GM19238 (cell line): ENCODE data around the gene GSE1.
"Not testable (repeated sequence)": the region's sequence is repeated elsewhere in the genome, so short reads cannot be mapped to it uniquely, and the experiment has no call there.

ENCODE experiments used
- DNase-seq: peaks from one replicate; pipeline ENCODE4 v3.0.0; 2011; ENCODE audit warnings: low spot score; ENCODE audit not compliant: insufficient read length

GSE1 gene

DNA sequence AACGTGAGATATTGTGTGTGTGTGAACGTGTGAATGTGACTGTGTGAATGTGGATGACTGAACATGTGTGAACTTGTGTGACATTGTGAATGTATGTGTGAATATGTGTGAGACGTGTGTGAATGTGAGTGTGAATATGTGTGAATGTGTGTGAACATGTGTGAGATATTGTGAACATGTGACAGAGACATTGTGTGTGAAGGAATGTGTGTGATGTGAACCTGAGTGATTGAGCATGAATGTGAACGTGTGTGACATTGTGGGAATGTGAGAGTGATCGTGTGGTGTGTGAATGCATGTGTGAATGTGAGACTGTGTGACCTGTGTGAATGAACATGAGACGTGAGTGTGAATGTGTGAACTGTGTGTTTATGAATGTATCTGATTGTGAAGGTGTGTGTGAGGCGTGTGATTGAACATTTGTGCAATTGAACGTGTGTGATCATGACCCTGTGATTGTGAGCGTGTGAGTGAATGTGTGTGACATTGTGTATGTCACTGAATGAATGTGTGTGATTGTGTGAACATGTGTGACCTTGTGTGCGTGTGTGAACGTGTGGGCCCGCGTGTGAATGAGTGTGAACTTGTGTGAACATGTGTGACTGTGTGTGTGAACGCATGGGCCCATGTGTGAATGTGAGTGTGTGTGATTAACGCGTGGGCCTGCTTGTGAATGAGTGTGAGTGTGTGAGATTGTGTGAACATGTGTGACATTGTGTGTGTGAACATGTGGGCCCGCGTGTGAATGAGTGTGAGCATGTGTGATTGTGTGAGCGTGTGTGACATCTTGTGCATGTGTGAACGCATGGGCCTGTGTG is 23.2 kb upstream of the GSE1 start:
- no peak for DNase-seq

DNA sequence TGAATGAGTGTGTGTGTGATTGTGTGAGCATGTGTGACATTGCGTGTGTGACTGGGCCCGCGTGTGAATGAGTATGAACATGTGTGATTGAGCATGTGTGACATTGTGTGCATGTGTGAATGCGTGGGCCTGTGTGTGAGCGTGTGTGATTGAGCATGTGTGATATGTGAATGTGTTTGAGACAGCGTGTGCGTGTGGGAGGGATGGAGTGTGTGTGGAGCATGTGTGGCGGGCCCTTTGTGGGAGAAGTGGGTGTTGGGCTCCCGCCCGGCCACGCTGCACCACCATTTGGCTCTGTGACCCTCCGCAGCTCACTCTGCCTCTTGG is 22.7 kb upstream of the GSE1 start:
- no peak for DNase-seq

DNA sequence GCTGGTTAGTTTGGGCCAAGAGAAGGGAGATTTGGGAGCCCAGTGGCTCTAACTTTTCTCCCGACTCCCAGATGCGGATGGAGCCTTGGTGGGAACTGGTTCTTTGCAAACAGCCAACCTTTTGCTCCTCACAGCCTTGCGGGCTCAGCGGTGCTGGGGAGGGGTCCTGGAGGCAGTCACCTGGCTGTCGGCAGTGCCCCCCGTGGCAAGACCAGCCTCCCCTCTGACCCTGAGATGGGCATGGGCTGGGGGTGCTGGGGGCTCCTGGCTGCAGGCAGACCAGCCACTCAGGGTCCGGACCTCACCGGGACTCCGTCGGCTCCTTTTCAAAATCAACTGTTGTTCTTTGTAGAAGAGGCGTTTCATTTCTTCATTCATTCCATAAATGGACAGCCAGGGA is 21.7 kb upstream of the GSE1 start:
- no peak for DNase-seq

DNA sequence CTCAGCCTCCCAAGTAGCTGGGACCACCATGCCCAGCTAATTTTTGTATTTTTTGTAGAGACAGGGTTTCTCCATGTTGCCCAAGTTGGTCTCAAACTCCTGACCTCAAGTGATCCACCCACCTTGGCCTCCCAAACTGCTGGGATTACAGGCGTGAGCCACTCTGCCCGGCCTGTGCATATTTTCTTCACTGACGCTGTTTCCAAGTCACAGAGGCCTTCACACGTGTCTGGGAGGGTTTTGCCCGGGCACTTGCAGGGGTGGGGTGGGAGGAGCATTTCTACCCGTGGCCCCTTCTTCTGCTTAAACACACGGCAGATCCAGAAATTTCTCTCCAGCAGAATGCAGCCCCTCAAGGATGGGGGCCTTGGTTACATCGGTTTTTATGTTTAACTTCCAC is 20.8 kb upstream of the GSE1 start:
- not testable (repeated sequence) for DNase-seq

DNA sequence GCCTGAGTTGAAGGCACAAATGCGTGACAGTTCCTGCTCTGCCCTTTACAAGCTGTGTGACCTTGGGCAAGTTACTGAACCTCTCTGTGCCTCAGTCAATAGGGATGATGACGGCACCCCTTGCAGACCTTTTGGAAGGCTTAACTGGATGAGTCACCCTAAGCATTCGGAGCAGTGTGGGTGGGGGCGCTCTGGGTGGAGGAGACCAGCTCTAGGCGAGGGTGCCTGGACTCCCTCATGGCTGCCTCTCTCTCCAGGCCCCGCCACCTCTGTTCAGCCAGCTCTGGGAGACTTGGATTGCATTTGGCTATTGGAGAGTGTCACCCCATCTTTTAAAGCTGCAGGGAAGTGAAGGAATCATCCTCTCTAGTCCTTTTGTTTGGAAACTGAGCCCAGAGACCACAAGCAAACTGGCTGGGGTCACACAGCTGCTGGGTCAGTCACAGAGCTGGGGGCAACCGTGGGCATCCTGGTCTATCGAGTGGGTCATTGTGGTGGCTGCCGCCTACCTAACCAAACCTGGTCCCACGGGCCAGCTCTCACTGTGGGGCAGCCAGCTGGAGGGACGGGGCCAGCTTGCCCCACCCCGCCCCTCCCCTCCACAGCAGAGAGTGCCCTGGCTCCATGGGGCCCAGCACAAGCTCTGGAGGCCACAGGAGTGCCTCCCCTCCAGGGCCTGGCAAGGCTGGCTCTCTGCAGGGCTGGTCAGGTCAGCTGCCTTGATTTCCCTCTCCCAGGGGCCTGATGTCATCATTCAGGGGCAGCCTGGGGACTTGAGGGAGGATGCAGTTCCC is 20.2 kb upstream of the GSE1 start:
- DNase-seq = no peak

DNA sequence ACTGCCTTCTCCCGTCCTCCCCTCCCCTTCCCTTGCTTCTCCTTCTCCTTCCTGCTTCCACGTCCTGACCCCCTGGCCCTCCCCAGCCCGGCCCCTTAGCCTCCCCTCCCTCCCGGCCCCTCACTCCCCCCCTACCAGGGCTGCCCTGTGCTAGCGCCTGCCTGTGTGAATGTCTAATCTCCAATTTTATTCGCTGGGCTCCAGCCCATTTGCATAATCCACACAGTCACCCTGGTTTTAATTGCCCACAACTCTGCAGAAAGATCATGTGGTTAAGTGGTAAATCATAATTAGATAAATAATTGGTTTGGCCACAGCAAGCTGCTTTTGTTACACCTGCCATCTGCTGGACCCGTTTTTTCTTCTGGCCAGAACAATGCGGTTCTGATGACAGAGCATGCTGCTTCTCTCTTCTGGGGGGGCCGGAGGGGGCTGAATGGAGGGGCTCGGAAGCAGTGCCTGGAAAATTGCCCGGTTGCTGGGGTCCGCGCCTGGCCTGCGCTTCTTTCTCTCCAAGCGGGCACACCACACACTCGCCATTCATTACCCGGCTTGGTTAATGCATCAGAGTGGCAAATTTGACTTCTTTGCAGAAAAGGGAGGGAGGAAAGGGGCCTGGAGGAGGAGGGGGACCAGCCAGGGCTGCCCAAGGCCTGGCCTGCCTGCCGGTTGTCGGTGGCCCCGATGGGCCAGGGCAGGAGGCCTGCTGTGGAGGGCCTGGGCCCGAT is 19.5 kb upstream of the GSE1 start:
- no peak for DNase-seq

DNA sequence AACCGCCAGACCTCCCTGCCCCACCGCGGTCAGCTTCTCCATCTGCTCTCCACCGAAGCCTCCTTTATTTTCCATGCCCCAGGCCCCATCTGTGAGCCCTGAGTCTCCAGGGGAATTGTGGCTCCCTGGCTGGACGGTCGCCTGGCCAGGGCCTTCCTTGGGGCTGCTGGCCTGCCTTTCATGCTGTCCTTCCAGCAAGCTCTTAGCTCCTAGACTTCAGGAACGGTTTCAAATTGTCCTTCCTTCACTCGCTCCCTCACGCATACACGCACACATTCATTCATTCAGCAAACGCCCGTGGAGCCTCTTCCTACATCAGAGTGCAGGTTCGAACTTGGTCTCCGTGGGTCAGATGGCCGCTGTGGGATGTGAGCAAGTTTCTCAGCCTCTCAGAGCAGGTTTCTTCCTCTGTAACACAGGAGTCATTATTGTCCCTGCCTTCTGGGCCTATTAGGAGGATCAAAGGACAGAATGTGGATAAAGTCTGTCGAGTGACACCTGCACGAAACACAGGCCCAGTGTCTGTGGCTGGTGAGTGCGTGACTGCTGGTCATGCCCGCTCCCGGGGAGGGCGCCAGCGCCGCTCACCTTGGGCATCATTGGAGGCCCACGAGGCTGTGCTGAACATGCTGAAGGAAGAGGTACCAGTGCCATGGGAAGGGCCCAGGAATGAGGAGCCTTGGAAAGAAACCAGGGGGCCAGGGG is 18.7 kb upstream of the GSE1 start:
- DNase-seq = no peak

DNA sequence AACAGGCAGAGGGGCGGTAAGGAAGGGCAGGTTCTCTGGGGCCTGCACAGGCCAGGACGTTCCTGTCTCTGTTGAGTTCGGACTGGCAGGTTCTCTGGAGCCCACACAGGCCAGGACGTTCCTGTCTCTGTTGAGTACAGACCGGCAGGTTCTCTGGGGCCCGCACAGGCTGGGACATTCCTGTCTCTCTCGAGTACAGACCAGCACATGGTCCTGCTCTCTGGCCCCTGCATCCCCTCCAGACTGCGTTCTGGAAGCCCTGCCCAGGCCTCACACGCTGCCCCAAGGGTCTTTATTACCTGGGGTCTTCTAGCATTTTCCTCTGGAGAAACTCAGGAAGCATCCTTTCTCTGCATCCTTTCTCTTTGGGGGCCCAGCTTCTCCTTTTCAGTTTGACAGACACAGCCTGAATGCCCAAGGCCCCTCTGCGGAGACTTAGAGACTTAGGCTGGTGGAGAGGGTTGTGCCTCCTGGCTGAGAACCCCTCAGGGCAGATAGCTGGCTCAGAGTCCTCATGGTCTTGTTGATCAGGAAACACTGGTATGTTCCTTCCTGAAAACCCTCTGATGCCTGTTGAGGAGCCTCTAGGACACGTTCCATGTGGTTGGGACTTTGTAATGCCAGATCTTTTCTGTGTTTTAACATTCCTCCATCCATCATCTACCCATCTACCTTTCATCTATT is 18.0 kb upstream of the GSE1 start:
- DNase-seq = no peak

DNA sequence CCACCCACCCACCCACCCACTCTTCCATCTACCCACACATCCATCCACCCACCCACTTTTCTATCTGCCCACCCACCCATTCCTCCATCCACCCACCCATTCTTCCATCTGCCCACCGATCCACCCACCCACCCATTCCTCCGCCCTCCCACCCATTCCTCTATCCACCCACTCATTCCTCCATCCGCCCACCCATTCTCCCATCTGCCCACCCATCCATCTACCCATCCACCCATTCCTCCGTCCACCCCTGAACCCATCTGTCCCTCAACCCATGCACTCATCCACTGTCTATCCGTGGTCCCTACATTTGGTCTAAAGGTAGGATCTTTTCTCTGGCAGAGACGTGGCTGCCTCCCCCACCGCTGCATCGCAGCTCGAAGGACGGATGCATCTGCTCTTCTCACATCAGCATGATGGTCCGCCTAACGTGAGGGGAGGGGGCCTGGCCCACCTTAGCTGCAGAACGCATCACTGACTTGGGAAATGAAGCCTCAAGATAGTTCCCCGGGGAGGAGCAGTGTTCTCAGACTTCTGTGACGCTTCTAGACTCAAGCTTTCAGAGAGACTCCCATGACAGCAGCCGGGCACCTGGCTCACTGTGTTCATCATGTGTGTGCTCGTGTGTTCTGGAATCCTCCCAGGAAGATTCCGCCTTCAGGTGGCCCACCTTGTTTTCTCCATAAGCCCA is 17.2 kb upstream of the GSE1 start:
- no peak for DNase-seq

DNA sequence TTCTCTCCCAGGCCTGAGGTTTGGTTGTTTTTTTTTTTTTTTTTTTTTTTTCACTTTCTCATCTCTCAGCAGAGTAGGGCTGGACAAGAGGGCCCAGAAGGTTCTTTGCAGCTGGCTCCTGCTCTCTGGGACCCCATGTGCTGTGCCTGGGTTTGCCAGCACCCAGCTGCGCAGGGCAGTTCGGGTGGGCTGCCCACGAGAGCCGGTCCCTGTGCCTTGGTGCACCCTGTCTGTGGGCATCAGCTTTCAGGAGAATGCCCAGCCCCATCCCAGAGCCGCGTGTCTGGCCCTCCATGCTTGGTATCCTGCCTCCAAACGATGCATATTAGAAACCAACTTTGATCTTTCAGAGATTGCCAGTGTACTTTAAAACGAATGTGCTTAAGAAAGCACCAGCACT is 15.0 kb upstream of the GSE1 start:
- DNase-seq = no peak

DNA sequence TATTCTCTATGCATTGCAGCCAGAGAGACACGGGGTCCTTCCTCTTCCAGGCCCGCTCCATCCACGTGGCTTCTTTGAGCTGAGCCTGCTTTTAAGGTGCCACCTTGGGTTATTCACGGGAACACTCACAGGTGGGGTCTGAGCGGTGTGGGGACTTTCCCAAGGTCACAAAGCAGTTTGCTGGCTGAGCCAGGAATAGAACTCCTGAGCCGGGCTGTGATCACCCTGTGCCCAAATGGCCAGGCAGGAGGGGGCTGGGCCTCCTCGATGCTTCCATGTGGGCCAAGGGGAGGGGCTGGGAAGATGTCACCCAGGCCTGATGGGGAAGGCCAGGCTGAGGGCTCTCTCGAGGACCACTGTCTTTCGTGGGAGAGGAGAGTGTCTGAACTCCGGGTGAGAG is 13.0 kb upstream of the GSE1 start:
- no peak for DNase-seq

DNA sequence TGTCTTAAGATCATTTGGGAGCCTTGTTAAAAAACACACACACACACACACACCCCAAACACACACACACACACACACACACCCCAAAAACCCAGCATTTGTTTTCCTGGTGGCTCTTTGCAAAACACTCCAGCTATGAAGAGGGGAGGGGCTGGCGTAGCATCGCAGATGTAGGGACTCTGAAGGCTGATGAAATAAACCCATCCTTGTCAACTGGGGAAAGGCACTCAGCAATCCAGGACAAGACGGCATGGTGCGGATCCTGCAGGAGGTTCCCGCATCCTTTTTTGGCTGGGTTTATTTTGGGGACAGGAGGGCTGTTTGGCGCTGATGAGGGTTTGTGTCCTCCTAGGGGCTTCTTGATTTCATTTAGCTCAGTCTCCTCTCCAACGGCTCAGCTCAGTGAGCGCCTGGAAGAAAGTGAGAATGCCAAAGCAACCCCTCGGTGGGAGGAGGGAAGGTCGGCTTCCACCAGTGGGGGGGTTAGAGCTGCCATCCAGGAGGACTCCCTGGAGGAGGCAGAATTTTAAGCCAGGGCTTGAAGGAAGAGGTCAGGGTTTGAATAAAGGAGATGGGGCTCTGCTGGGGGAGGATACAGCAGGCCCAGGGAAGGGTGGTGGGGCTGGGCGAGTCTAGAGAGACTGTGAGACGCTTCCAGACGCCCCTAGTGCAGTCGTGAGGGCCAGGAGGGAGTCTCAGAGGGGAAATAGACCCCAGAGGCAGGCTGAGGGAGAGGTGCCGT is 12.4 kb upstream of the GSE1 start:
- DNase-seq = no peak

DNA sequence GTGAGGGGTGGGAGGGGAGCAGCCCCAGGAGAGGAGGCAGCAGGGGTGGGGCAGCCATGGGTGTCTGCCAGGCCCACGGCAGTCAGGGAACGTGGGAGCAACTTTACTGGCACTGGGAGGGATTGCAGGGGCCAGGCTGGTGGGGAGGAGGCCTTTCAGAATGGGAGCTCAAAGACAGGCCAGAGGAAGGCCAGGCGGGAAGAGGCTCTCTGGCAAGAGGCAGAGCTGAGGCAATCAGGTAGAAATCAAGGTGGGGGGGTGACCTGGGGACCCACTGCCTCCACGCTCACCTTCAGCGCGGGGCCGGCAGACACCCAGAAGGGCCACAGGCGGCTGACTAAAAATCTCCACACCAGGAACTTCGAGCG is 11.9 kb upstream of the GSE1 start:
- no peak for DNase-seq

DNA sequence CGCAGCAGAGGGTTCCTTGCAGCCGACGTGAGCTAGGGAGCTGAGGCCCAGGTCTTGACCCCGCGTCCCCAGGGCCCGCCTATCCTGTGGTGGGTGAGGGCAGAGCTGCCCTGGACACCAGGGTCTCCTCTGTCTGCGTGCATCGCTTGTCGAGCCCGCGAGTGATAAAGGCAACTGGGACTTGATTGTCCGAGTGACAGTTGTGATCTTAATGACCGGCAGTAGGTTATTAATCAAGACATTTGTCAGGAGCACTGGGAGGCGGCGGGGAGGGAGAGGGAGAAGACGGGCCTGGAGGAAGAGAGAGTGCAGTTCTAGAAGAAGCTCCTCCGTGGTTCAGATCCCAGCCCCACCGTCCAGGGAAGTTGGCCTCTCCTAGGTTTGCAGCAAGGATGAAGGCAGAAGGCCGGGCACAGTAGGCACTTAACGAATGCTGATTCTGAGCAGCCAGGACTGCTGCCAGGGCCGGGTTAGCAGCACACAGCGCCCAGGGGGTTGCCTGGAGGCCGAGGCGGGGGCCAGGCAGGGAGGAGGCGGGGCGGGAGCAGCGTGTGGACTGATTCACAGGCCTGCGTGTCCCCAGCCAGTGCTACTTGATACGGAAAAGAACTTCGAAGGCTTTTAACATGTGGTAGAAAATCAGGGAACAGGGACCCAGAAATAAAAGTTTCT is 11.3 kb upstream of the GSE1 start:
- DNase-seq = no peak

DNA sequence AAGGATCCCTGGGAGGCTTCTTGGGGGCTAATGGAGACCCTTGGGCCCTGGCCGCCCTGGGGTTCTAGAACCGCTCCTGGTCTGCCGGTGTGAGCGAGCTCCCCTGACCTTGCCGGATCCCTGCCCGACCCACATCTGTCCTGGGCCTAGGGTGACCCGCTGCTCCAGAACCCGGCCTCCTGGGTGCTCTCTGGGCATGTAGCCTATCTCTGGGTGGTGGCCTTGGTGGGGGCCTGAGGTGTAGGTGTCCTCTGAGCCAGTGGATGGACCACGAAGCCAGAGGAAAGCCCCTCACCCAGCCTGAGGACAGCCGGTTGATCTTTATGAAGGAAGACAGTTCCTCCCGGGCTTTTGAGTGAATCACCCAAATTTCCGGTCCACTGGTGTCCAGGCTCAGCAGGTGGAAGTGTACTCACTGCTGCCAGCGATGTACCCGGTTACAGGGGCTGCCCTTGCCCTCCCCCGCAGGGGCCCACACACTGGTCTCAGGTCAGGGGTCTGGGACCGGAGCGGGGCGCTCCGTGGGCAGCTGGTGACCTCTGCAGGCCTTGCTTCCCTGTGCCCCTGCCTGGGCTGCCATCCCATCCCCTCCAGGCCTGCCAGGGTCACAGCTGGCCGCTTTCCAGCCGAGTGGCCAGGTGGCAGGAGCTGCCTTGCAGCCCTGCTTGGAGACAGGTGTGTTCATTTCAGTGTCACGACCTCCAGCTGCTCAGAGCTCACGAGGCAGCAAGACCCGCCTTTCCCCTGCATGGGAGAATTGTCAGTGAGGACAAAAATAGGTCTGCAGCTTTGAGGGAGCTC is 10.5 kb upstream of the GSE1 start:
- no peak for DNase-seq

DNA sequence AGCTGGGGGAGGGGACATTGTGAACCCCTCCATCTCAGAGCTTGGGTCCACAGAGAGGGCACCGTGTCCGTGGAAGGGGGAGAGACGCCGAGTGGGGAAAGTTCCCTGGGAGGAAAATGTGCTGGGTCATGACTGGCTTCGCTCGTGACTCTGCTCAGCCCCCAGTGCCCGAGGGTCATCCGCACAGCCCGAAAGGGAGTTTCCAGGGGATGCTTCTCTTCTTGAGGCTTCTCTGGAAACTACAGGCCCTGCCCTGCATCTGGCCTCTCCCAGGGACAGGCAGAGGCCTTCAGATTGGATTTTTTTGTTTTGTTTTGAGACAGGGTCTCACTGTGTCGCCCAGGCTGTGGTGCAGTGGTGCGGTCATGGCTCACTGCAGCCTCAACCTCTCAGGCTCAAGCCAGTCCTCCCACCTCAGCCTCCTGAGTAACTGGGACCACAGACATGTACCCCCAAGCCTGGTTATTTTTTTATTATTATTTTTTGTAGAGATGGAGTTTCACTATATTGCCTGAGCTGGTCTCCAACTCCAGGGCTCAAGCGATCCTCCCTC is 9.8 kb upstream of the GSE1 start:
- DNase-seq = no peak

DNA sequence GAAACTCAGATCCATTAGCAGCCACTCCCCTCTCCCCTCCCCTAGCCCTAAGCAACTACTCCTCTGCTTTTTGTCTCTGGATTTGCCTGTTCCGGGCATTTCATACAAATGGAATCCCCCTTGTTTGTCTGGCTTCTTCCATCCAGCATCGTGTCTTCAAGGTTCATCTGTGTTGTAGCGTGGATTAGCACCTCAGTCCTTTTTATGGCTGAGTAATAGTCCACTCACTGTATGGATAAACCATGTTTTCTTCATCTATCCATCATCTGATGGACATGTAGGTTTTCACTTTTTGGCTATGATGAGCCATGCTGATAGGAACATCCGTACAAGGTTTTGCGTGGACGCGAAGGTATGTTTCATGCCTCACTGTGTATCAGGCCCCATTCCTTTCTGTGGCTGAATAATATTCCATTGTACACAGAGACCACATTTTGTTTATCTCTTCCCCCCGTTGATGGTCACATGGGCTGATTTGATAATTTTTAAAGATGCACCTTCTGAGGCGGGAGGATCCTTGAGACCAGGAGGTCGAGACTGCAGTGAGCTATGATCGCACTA is 8.9 kb upstream of the GSE1 start:
- DNase-seq = no peak
